SIG-M5 (cell line): ENCODE measurements around the gene TMEM204.

Experiments
- DNase-seq: peaks from one replicate; lab custom pipeline; 2025; lab: John Stamatoyannopoulos, UW

TMEM204 gene

GRCh38 chr16:1533443-1533951, at the start of gene TMEM204:
TMEM204 (plus strand) TSS chr16:1533666; CDS start chr16:1534276, 610 bp downstream.
- no peak for DNase-seq

- DNase-seq = no peak
These were observed 47.5 kb upstream of the TMEM204 start for GRCh38 chr16:1485847-1486496.

- no peak for DNase-seq
These were observed 46.7 kb upstream of the TMEM204 start for GRCh38 chr16:1486551-1487390.

GRCh38 chr16:1487395-1488053, 45.9 kb upstream of the TMEM204 start:
- no peak for DNase-seq

- no peak for DNase-seq
These were observed 45.3 kb upstream of the TMEM204 start for GRCh38 chr16:1488054-1488601.

GRCh38 chr16:1488619-1489018, 44.8 kb upstream of the TMEM204 start, which contains the start of gene PTX4:
PTX4 (minus strand) TSS chr16:1488944; CDS start chr16:1488909, 35 bp downstream.
- DNase-seq = no peak

GRCh38 chr16:1489077-1489476, 44.4 kb upstream of the TMEM204 start:
- no peak for DNase-seq

GRCh38 chr16:1491327-1491726, 42.1 kb upstream of the TMEM204 start:
- DNase-seq = no peak

GRCh38 chr16:1492082-1492922, 41.2 kb upstream of the TMEM204 start:
- DNase-seq = no peak

GRCh38 chr16:1492923-1493745, 40.3 kb upstream of the TMEM204 start, which contains the start of gene TELO2:
TELO2 (plus strand) TSS chr16:1493360; CDS start chr16:1494282, 922 bp downstream.
- DNase-seq = no peak

GRCh38 chr16:1493746-1494094, 39.7 kb upstream of the TMEM204 start:
- DNase-seq = no peak

GRCh38 chr16:1494129-1494640, 39.3 kb upstream of the TMEM204 start:
- no peak for DNase-seq

GRCh38 chr16:1494711-1495110, 38.8 kb upstream of the TMEM204 start:
- no peak for DNase-seq

- no peak for DNase-seq
These were observed 38.1 kb upstream of the TMEM204 start for GRCh38 chr16:1495211-1495888.

- no peak for DNase-seq
These were observed 37.6 kb upstream of the TMEM204 start for GRCh38 chr16:1495889-1496262.

GRCh38 chr16:1496464-1496863, 37.0 kb upstream of the TMEM204 start:
- no peak for DNase-seq

- no peak for DNase-seq
These were observed 36.4 kb upstream of the TMEM204 start for GRCh38 chr16:1497014-1497598.

- DNase-seq = no peak
These were observed 34.4 kb upstream of the TMEM204 start for GRCh38 chr16:1498899-1499676.
